ENCODE measurements around the gene TNFRSF4. TPM values are rescaled to one million over a fixed set of nuclear protein-coding genes. Genes with fewer than 3 reads are reported as not detected.

The TNFRSF4 gene
- total RNA-seq (2014; rRNA removed; shearing (Covaris generic)) = not detected in 2 replicates

GRCh38 chr1:1213345-1214265, at the start of gene TNFRSF4:
TSS of gene TNFRSF4 (minus strand) at chr1:1214153. CDS start at chr1:1214127, 26 bp downstream.
- DNase-seq (ENCODE audit: low read depth in 1 of 2, low spot score in 2 of 2) = no peak
- H3K27ac ChIP-seq = no peak within 1 kb of the TSS
- peaks cover 6% of the 10 kb centered on the region for H3K4me1 ChIP-seq (replicated peaks)
- H3K36me3 ChIP-seq = peaks cover 32% of the 10 kb centered on the region
- H3K4me3 ChIP-seq = no peak within 1 kb of the TSS
- H3K9me3 ChIP-seq (replicated peaks) = no peaks in the 10 kb centered on the region
- H3K27me3 ChIP-seq (replicated peaks) = no peaks in the 10 kb centered on the region

- H3K27ac ChIP-seq = no peak overlapping the region
- no peak for DNase-seq (ENCODE audit: low read depth in 1 of 2, low spot score in 2 of 2)
- H3K9me3 ChIP-seq (replicated peaks) = no peaks in the 10 kb centered on the region
- peaks cover 95% of the 10 kb centered on the region for H3K36me3 ChIP-seq
- no peak overlapping the region for H3K4me3 ChIP-seq
- peaks cover 67% of the 10 kb centered on the region for H3K4me1 ChIP-seq (replicated peaks)
- no peaks in the 10 kb centered on the region for H3K27me3 ChIP-seq (replicated peaks)
These were observed 48.8 kb upstream of the TNFRSF4 start for GRCh38 chr1:1262758-1263157.

GRCh38 chr1:1262071-1262470, 48.1 kb upstream of the TNFRSF4 start:
- H3K27ac ChIP-seq = no peak overlapping the region
- peaks cover 92% of the 10 kb centered on the region for H3K36me3 ChIP-seq

GRCh38 chr1:1260843-1261560, 47.0 kb upstream of the TNFRSF4 start:
- no peak overlapping the region for H3K27ac ChIP-seq

More at GRCh38 chr1:1262071-1262470, 48.1 kb upstream of the TNFRSF4 start:
- Histone ChIP-seq H3K27me3 (replicated peaks) (no peaks in the 10 kb centered on the region), H3K4me3 (no peak overlapping the region), H3K4me1 (replicated peaks) (peaks cover 65% of the 10 kb centered on the region), H3K9me3 (replicated peaks) (no peaks in the 10 kb centered on the region)
- DNase-seq (ENCODE audit: low read depth in 1 of 2, low spot score in 2 of 2) = no peak

GRCh38 chr1:1259951-1260600, 46.1 kb upstream of the TNFRSF4 start:
- Histone ChIP-seq H3K4me3 (no peak overlapping the region), H3K4me1 (replicated peaks) (peaks cover 62% of the 10 kb centered on the region), H3K36me3 (peaks cover 92% of the 10 kb centered on the region)

More at GRCh38 chr1:1260843-1261560, 47.0 kb upstream of the TNFRSF4 start:
- Histone ChIP-seq H3K36me3 (peaks cover 92% of the 10 kb centered on the region), H3K4me3 (no peak overlapping the region), H3K27me3 (replicated peaks) (no peaks in the 10 kb centered on the region), H3K4me1 (replicated peaks) (peaks cover 62% of the 10 kb centered on the region), H3K9me3 (replicated peaks) (no peaks in the 10 kb centered on the region)
- no peak for DNase-seq (ENCODE audit: low read depth in 1 of 2, low spot score in 2 of 2)

GRCh38 chr1:1259540-1259939, 45.6 kb upstream of the TNFRSF4 start:
- Histone ChIP-seq H3K36me3 (peaks cover 95% of the 10 kb centered on the region), H3K27me3 (replicated peaks) (no peaks in the 10 kb centered on the region), H3K4me1 (replicated peaks) (peaks cover 61% of the 10 kb centered on the region), H3K9me3 (replicated peaks) (no peaks in the 10 kb centered on the region), H3K4me3 (no peak overlapping the region), H3K27ac (no peak overlapping the region)
- no peak for DNase-seq (ENCODE audit: low read depth in 1 of 2, low spot score in 2 of 2)

More at GRCh38 chr1:1259951-1260600, 46.1 kb upstream of the TNFRSF4 start:
- H3K27me3 ChIP-seq (replicated peaks) = no peaks in the 10 kb centered on the region
- no peak for DNase-seq (ENCODE audit: low read depth in 1 of 2, low spot score in 2 of 2)
- no peak overlapping the region for H3K27ac ChIP-seq
- H3K9me3 ChIP-seq (replicated peaks) = no peaks in the 10 kb centered on the region

GRCh38 chr1:1259119-1259488, 45.2 kb upstream of the TNFRSF4 start:
- H3K27me3 ChIP-seq (replicated peaks) = no peaks in the 10 kb centered on the region

GRCh38 chr1:1256956-1257871, 43.3 kb upstream of the TNFRSF4 start:
- peaks cover 95% of the 10 kb centered on the region for H3K36me3 ChIP-seq
- no peaks in the 10 kb centered on the region for H3K27me3 ChIP-seq (replicated peaks)
- DNase-seq (ENCODE audit: low read depth in 1 of 2, low spot score in 2 of 2) = no peak
- H3K27ac ChIP-seq = peak overlapping the region; percentile 63
- H3K4me3 ChIP-seq = no peak overlapping the region
- no peaks in the 10 kb centered on the region for H3K9me3 ChIP-seq (replicated peaks)
- peaks cover 65% of the 10 kb centered on the region for H3K4me1 ChIP-seq (replicated peaks)

More at GRCh38 chr1:1259119-1259488, 45.2 kb upstream of the TNFRSF4 start:
- no peak for DNase-seq (ENCODE audit: low read depth in 1 of 2, low spot score in 2 of 2)
- Histone ChIP-seq H3K4me3 (no peak overlapping the region), H3K9me3 (replicated peaks) (no peaks in the 10 kb centered on the region), H3K4me1 (replicated peaks) (peaks cover 61% of the 10 kb centered on the region), H3K27ac (no peak overlapping the region), H3K36me3 (peaks cover 95% of the 10 kb centered on the region)

GRCh38 chr1:1255611-1256010, 41.7 kb upstream of the TNFRSF4 start:
- H3K36me3 ChIP-seq = peaks cover 95% of the 10 kb centered on the region
- H3K4me1 ChIP-seq (replicated peaks) = peaks cover 61% of the 10 kb centered on the region
- H3K9me3 ChIP-seq (replicated peaks) = no peaks in the 10 kb centered on the region
- no peak overlapping the region for H3K4me3 ChIP-seq
- H3K27me3 ChIP-seq (replicated peaks) = no peaks in the 10 kb centered on the region
- peak overlapping the region; percentile 57 for H3K27ac ChIP-seq
- no peak for DNase-seq (ENCODE audit: low read depth in 1 of 2, low spot score in 2 of 2)

- H3K36me3 ChIP-seq = peaks cover 93% of the 10 kb centered on the region
- H3K9me3 ChIP-seq (replicated peaks) = no peaks in the 10 kb centered on the region
- peaks cover 56% of the 10 kb centered on the region for H3K4me1 ChIP-seq (replicated peaks)
- H3K27me3 ChIP-seq (replicated peaks) = no peaks in the 10 kb centered on the region
- no peak overlapping the region for H3K4me3 ChIP-seq
- H3K27ac ChIP-seq = peak overlapping the region; percentile 57
- peak in 1 of 2 experiments; percentile 69 for DNase-seq (ENCODE audit: low read depth in 1 of 2, low spot score in 2 of 2)
These were observed 41.1 kb upstream of the TNFRSF4 start for GRCh38 chr1:1255078-1255477.

- peak; percentile 83 to 86 for DNase-seq (ENCODE audit: low read depth in 1 of 2, low spot score in 2 of 2)
These were observed 40.7 kb upstream of the TNFRSF4 start for GRCh38 chr1:1254667-1254998.

GRCh38 chr1:1253972-1254666, 40.2 kb upstream of the TNFRSF4 start:
- Histone ChIP-seq H3K4me1 (replicated peaks) (peaks cover 52% of the 10 kb centered on the region), H3K27me3 (replicated peaks) (no peaks in the 10 kb centered on the region), H3K9me3 (replicated peaks) (no peaks in the 10 kb centered on the region), H3K4me3 (no peak overlapping the region), H3K36me3 (peaks cover 85% of the 10 kb centered on the region), H3K27ac (peak overlapping the region; percentile 32; the same call in 1 of the 2 replicates)
- no peak for DNase-seq (ENCODE audit: low read depth in 1 of 2, low spot score in 2 of 2)

More at GRCh38 chr1:1254667-1254998, 40.7 kb upstream of the TNFRSF4 start:
- H3K4me3 ChIP-seq = no peak overlapping the region
- no peaks in the 10 kb centered on the region for H3K27me3 ChIP-seq (replicated peaks)
- H3K36me3 ChIP-seq = peaks cover 89% of the 10 kb centered on the region
- H3K27ac ChIP-seq = peak overlapping the region; percentile 57
- no peaks in the 10 kb centered on the region for H3K9me3 ChIP-seq (replicated peaks)
- H3K4me1 ChIP-seq (replicated peaks) = peaks cover 54% of the 10 kb centered on the region
